GM19324 (cell line): ENCODE measurements around the gene RANBP10.

Source experiments
- ATAC-seq: cut with Tn5 transposase; IDR thresholded peaks from one replicate; pipeline ENCODE4 v1.9.1; 2021; ENCODE audit warnings: mild to moderate bottlenecking, moderate library complexity; ENCODE audit not compliant: unreplicated experiment, low FRiP score

Gene RANBP10

DNA sequence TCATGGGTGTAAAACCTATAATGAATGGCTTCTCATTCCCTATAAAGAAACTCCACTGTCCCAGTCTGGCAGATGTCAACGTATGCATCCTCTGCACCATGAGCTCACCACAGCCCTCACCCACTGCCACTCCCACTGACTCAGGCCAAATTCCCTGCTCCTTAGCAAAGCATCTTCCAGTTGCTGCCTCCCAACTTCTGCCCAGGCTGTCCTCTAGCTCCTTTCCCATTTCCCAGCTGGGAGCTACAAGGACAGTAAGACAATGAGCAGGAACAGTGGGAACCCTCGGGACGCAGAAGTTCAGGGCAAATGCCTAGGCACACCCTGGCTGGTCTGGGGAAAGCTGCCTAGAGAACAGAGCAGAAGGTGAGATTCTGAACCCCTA, 26.7 kb upstream of the RANBP10 start:
- no peak for ATAC-seq

DNA sequence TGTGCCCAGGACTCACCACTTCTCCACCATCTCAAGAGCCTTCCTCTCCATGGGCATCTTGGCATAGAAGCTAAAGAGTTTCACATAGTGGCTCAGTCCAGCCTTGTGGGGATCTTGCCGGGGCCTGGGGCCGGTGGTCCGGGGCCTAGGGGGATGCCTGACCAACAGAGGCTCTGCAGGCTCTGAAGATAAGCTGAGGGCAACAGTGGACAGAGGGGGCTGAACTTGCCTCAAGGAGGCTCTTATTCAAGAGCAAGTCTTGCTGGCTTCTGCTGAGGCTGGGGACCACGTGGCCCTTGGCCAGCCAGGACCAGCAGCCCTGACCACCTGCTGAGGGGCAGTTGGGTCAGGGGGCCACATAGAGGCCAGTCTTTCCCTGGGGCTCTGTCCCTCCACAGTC, 22.3 kb upstream of the RANBP10 start:
- no peak for ATAC-seq

DNA sequence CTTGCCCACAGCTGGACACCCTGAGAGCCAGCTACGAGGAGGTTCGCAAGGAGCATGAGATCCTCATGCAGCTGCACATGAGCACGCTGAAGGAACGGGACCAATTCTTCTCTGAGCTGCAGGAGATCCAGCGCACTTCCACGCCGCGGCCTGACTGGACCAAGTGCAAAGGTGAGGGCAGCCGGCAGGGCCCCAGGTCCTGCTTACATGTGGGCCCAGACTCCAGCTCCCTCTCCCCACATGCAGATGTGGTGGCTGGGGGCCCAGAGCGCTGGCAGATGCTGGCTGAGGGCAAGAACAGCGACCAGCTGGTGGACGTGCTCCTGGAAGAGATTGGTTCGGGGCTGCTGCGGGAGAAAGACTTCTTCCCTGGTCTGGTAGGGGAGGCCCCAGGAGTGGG, 19.5 kb upstream of the RANBP10 start:
- ATAC-seq, result no peak

DNA sequence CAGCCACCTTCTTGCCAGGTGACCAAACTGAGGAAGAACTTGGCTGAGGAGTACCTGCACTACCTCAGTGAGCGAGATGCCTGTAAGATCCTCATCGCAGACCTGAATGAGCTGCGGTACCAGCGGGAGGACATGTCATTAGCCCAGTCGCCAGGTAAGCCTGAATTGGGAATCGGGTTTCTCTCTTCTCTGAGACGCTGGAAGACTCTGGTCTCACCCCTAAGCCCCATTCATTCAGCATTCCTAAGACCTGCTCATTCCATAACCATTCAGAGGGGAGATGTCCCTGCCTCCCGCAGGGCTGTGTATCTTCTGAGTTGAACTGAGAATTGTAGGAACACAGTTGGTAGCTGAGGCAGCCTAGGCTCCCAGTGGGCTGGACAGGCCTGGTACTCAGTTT, 18.8 kb upstream of the RANBP10 start:
- no peak for ATAC-seq

DNA sequence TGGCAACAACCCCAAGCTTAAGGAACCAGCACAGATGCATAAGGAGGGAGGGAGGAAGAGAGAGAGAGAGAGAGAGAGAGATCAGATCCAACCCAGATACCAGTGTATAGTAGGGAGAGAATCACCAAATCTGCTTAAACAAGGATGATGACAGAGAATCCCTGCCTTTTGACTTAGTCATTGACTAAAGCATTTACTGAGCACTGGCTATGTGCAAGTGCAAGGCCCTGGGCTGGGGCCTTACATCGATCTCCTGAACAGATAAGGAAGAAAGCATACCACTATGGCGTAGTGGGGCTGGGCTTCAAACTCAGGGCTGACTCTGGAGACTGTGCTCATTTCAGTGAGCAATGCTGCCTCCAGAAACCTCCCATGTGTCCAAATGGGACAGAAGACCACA, 16.2 kb upstream of the RANBP10 start:
- no peak for ATAC-seq

DNA sequence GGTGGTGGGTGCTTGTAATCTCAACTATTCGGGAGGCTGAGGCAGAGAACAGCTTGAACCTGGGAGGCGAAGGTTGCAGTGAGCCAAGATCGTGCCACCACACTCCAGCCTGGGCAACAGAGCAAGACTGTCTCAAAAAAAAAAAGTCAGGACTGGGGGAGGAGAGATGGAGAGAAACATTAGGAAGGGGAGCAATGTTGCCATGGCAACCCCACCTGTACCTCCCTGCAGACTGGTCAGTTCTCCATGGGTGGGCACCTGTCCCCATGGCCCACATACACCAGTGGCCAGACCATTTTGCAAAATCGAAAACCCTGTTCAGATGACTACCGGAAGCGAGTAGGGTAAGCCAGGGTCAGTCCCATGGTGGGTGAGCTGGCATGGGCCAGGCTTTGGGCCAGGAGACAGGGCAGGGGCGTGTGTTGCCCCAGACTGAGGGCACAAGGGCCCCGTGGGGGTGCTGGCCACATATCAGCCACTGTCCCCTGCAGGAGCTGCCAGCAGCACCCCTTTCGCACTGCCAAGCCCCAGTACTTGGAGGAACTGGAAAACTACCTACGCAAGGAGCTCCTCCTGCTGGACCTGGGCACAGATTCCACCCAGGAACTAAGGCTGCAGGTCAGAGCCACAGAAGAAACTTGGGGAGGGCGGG, 14.4 kb upstream of the RANBP10 start:
- no peak for ATAC-seq

DNA sequence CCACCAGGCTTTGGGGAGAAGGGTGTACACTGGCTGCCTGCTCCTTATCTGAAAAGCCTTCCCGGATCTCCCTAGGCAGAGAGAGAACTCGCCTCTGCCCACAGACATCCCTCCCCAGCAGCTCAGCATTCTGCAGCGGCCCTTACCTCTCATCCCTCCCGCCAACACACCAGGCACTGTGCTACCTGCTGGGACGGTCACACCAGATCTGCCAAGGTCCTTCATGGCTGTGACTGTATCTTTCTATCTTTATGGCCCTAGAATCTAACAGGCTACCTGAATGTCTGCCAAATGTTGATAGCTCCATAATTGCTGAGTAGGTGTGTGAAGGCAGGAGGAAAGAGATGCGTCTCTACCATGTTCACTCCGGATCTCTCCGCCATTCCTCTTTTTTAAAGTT, 8.2 kb upstream of the RANBP10 start:
- ATAC-seq, result no peak

DNA sequence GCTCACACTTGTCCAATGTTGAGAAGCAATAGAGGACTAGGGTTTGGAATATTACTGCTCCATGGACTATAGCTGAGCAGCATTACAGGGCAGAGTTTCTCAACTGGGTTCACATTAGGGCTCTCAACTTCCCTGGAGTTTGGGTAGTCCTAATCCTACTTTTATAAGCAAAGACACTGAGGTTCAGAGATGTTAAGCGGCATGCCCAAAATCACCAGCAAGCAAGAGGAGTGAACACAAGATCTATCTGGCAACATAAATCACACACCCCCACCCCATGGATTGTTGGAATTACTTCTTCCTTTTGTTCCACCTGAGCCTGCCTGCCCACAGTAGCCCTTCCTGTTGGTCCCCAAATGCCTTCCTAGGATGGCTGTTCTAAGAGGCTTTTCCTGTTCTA, 5.5 kb upstream of the RANBP10 start:
- ATAC-seq, result no peak

DNA sequence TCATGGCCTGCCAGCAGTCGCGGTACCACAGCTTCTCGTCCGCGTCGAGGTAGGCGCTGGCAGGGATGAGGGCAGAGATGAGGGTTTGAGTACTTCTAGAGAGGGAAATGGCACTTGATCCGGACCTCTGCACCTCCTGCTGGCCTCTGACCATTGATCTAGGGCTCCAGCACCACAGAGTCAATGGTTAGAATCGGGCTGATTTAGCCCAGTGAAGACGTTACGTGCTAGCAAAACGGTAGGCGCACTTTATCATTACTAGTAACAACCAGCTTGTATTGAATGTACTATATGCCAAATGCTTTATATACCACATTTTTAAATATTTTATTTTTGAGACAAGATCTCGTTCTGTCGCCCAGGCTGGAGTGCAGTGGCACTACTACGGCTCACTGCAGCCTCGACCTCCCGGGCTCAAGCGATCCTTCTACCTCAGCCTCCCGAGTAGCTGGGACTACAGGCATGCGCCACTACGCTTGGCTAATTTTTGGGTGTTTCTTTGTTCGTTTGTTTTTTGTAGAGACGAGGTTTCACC, 855 bp upstream of the RANBP10 start:
- ATAC-seq, result no peak

DNA sequence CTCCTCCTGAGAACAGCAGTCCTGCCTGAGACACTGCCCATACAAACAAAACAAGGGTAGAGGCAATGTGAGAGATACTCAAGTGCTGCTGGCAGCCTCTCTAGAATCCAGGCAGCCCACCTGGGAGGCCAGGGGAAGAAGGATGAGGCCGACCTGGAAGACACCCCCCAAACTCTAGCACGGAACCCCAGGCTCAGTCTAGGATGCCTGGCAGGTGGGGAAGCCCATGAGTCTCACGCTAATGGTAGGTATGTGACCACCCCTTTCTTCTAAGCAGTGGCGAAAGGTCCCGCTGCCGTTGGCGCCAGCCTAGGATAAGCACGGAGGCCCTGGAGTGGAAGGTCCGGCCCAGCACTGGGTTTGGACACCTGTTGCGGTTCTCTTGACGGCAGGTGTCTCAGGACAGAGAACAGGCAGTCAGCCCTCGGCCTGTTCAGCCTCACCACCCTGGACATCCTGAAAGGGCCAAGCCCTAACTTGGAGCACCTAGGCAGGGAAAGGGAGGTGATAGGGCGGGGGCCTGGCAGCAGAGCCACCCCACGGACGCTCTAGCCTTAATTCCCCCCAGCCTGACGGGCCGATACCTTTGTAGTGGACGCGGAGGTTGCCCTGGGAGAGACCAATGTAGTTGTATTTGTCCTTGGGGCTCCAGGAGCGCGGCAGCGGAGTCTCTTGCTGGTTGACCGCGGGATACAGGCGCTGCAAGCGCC, 487 bp downstream of the RANBP10 start:
- ATAC-seq, result peak; percentile 7

DNA sequence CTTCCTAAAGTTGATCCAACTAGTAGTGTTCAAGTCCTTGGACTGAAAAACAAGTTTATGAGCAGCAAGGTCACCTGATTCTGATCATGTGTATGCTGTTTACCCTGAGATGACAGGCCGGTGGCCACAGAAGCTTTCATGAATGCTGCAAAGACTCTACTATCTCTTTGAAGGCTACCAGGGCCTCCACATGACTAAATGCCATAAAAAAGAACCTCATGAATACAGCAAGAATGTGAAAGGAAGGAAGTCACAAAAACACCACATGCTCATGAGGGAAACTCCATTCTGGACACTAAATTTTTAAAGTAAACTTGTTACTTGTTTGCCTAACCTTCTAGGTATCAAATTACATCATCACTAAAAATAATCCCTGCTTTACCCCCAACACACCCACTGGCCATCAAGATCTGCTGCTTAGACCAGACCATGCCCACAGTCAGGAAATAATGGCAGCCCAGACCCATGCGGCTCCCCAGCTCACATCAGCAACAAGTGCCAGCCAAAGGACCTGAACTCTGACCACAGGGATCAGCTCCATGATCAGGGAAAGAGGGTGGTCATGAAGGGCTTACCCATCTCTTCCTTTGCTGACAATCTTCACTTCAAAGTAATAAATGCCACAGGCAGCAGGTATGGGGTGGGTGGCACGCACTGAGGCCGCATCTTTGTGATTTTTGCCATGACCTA, 1.4 kb downstream of the RANBP10 start:
- no peak for ATAC-seq

DNA sequence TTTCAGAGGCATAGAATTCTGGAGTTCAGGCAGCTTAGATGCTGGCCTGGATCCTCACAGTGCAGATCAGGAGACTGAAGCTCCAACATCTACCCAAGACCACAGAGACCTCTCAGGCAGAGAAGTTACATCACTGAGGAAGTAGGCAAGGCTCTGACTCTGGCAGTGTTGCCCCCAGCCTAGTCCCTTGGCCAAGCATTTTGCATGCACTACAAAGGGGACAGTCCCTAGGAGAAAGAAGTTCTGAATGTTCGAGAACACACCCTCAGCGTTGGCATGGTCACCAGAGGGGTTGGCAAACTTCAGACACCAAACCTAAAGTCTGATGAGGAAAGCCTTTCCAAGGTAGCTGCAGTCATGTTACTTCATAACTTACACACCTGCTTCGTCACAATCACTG, 2.5 kb downstream of the RANBP10 start:
- no peak for ATAC-seq

DNA sequence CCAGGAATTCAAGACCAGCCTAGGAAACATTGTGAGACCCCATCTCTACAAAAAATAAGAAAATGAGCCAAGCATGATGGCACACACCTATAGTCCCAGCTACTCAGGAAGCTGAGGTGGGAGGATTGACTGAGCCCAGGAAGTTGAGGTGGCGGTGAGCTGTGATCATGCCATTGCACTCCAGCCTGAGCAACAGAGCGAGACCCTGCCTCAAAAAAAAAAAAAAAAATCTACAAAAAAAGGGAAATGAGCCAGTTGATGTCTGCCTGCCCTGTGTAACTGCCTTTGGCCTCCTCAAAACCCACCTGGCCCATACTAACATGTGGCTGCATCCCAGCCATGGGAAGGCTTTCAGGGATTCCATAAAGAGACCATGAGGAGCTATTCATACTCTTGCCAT, 4.5 kb downstream of the RANBP10 start:
- no peak for ATAC-seq

DNA sequence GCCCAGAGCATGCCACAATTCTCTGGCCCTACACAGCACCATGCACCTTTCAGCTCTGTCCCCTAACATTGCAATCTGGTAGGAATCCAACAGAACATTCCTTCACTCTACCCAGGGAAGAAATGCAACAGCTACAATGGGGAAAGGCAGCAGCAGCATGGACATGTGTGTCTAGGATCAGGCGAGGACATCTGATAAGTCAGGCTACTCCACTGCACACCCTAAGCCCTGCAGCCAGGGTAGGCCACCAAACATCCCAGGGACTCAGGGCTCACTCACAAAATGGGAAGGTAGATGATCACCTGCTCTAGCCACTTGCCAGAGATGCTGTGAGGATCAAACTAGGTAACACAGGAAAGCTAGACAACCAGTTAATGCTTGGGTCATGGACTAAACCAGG, 5.1 kb downstream of the RANBP10 start:
- ATAC-seq, result no peak

DNA sequence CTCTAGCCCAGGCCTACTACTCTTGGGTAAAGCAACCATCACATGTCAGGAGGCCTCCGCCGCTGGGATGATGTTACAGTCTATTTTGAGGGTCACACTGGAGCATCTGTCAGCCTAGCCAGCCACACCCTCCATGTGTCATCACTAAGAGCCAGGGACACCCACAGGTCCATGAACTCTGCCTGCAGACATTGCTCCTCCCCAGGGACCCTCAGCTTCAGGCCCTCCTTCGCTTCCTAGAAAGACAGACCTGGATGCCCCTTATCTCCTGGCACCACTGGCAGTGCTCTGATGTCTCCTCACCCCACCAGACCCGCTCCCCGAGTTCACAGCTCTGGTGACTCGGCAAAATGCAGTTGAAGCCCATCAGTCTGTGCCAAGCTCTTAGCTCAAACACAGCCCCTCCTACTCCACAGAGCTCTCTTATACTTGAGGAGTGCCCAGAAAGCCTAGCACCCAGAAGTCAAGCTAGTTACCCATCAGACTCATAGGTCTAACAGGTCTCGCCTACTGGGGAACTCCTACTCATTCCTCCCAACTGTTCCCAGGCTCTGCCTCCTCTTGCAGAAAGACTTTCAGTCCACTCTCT, 5.9 kb downstream of the RANBP10 start:
- ATAC-seq, result no peak

DNA sequence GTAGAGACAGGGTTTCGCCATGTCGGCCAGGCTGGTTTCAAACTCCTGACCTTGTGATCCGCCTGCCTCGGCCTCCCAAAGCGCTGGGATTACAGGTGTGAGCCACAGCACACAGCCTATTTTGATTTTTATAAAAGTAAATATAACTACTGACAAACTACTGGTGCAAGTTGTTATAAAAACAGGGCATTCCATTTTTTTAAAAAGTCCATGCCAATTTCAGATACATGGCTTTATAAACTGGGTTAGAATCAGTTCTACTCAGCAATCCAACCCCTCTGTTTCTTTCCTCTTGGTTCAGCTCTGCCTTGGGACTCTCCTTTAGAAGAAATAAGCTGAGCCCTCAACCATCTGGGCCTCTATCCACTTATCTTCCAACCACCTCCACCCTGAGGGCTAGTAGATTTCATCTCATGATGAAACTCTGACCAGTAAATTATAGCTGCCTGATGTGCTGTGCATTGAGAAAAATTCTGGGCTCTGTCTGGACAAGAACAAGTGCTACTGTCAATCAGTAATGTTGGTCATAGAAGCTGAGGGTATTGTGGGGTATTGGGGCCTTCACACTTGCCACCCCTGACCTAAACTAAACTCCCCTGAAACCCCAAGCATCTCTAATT, 10.2 kb downstream of the RANBP10 start:
- ATAC-seq, result no peak

DNA sequence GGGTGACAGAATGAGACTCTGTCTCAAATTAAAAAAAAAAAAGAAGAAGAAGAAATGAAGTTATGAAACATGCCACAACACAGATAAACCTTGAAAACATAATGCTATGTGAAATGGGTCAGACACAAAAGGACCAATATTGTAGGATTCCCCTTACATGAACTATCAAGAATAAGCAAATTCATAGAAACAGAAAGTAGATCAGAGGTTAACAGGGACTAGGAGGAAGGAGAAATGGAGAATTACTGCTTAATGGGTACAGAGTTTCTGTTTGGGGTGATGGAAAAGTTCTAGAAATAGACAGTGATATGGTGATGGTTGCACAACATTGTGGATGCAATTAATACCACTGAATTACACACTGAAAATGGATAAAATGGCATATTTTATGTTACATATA, 16.3 kb downstream of the RANBP10 start:
- ATAC-seq, result no peak

DNA sequence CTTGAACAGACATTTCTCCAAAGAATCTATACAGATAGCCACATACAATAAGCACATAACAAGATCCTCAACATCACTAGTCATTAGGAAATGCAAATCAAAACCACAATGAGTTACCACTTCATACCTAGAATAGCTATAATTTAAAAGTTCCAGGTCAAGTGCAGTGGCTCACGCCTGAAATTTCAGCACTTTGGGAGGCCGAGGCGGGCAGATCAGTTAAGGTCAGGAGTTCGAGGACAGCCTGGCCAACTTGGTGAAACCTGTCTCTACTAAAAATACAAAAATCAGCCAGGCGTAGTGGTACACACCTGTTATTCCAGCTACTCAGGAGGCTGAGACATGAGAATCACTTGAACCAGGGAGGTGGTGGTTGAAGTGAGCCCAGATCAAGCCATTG, 19.9 kb downstream of the RANBP10 start:
- ATAC-seq, result no peak

DNA sequence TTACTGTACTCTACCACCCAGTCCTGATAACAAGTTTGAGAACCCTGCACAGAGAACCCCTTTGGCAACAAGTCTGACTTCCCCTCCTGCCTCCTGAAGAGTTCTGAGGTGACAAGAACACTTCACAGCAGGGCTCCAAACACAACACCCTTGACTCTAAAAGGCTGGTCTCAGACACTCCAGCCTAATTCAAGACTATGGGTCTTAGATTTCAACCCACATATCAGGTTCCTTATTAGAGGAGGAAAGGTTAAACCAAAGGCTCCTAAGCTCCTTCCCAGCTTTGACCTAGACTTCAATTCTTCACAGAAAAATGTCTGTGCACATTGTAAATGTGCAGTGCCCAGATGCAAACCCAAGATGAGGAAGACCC, 23.0 kb downstream of the RANBP10 start:
- no peak for ATAC-seq

DNA sequence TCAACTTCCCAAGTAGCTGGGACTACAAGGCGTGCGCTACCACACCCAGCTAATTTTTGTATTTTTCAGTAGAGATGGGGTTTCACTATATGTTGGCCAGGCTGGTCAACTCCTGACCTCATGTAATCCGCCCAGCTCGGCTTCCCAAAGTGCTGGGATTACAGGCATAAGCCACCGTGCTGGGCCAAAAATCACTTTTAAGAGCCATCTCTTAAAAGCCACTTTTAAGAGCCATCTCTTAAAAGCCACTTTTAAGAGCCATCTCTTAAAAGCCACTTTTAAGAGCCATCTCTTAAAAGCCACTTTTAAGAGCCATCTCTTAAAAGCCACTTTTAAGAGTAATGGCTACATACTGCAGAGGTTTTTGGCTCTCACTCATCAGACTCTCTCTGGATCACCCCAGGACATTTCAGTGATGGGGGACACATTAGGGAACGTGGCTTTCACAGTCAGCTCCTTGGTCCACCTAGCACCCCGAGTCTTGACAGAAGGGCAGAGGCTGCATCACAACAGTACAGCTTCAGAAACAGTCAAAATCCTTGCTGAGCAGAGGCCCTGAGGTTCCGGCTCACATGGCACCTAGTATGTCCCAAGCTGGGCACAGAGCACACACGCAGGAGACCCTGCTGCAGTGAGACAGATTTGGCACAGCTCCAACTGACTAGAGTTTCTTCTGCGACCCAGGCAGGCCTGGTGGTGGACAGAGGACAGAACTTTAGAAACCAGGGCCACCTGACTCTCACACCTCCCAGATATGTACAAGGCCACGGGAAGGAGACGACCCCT, 23.6 kb downstream of the RANBP10 start:
- ATAC-seq, result no peak
